H1 (cell line): ENCODE measurements around the gene TUT1. TPM values are rescaled to one million over a fixed set of nuclear protein-coding genes. Genes with fewer than 3 reads are reported as not detected.
"Not testable (repeated sequence)": the region's sequence is repeated elsewhere in the genome, so short reads cannot be mapped to it uniquely, and the experiment has no call there.

Experiments used
- CTCF ChIA-PET: fragments of 300-600 bp; sonication (Branson Sonifier 250); formaldehyde crosslinking; loops from one replicate; lab custom pipeline; 2021; ENCODE audit not compliant: partially characterized antibody; lab: Charles Lee
- POLR2A ChIA-PET: fragments of 300-600 bp; sonication (Branson Sonifier 250); formaldehyde crosslinking; loops from one replicate; lab custom pipeline; 2021; ENCODE audit warnings: inconsistent platforms; ENCODE audit not compliant: partially characterized antibody; lab: Charles Lee
- DNase-seq, 2 experiments: peaks; one replicate each; pipeline versions ENCODE4 v3.0.0 to v3.0.0-alpha.2; 2010 to 2022; ENCODE audit warnings: low spot score in 2 of 2, low read depth in 1 of 2, mixed read lengths in 1 of 2
- FAIRE-seq: peaks from 2 replicates; lab custom pipeline; 2011; peaks lifted over from hg19 to GRCh38; lab: Jason Lieb, UNC
- H2AFZ ChIP-seq: 2 replicates; pipeline ENCODE4 v1.8.1; 2012; ENCODE audit warnings: low read length, inconsistent platforms
- H2AK5ac ChIP-seq: 2 replicates; pipeline ENCODE4 v1.6.1; 2013; ENCODE audit warnings: low read depth, low read length
- H2BK120ac ChIP-seq: replicated peaks from 2 replicates; pipeline ENCODE3; 2013; ENCODE audit warnings: low read depth, low read length, inconsistent platforms
- H2BK12ac ChIP-seq: 2 replicates; pipeline ENCODE4 v1.6.1; 2013; ENCODE audit warnings: low read depth, low read length
- H2BK15ac ChIP-seq: 2 replicates; pipeline ENCODE4 v1.6.1; 2013; ENCODE audit warnings: low read length
- H2BK20ac ChIP-seq: 2 replicates; pipeline ENCODE4 v1.6.1; 2013; ENCODE audit warnings: low read length
- H2BK5ac ChIP-seq: 2 replicates; pipeline ENCODE4 v1.6.1; 2013; ENCODE audit warnings: low read depth, low read length
- H3K14ac ChIP-seq: 2 replicates; pipeline ENCODE4 v1.6.1; 2013; ENCODE audit warnings: inconsistent platforms; ENCODE audit not compliant: insufficient read length
- H3K18ac ChIP-seq: 2 replicates; pipeline ENCODE4 v1.6.1; 2013; ENCODE audit warnings: low read length; ENCODE audit errors: extremely low read depth
- H3K23ac ChIP-seq: 2 replicates; pipeline ENCODE4 v1.6.1; 2013; ENCODE audit warnings: inconsistent platforms; ENCODE audit not compliant: insufficient read length
- H3K23me2 ChIP-seq: 2 replicates; pipeline ENCODE4 v1.6.1; 2013; ENCODE audit warnings: low read depth, low read length
- H3K27ac ChIP-seq: 2 replicates; pipeline ENCODE4 v1.6.1; 2011; ENCODE audit warnings: low read depth, low read length, inconsistent platforms
- H3K27me3 ChIP-seq, 4 experiments: replicated peaks in 1 of 4; 1 replicate in 1 of 4; 2 replicates in 3 of 4; pipeline versions ENCODE4 v1.6.1 to v1.8.1; 2011 to 2013; ENCODE audit warnings: low read length in 3 of 4, mild to moderate bottlenecking in 3 of 4, inconsistent platforms in 2 of 4, mixed read lengths in 2 of 4, moderate library complexity in 1 of 4; ENCODE audit not compliant: control insufficient read depth in 3 of 4, insufficient read depth in 3 of 4; ENCODE audit errors: extremely low read depth in 1 of 4
- H3K36me3 ChIP-seq, 4 experiments: 2 replicates each; pipeline versions ENCODE4 v1.6.1 to v1.8.1; 2011 to 2013; ENCODE audit warnings: mild to moderate bottlenecking in 4 of 4, low read length in 3 of 4, moderate library complexity in 2 of 4, control low read depth in 1 of 4, inconsistent platforms in 1 of 4; ENCODE audit not compliant: insufficient read depth in 4 of 4, control insufficient read depth in 2 of 4
- H3K4ac ChIP-seq: replicated peaks from 2 replicates; pipeline ENCODE3; 2013; ENCODE audit warnings: low read length, low read depth, mixed read lengths, inconsistent platforms; ENCODE audit not compliant: insufficient read length
- H3K4me1 ChIP-seq, 4 experiments: replicated peaks in 1 of 4; 1 replicate in 1 of 4; 2 replicates in 3 of 4; pipeline versions ENCODE4 v1.6.1 to v1.8.1; 2011 to 2013; ENCODE audit warnings: low read length in 3 of 4, inconsistent platforms in 2 of 4, mixed read lengths in 1 of 4; ENCODE audit not compliant: insufficient read depth in 4 of 4, control insufficient read depth in 3 of 4
- H3K4me2 ChIP-seq, 2 experiments: 2 replicates each; pipeline versions ENCODE4 v1.6.1 to v1.8.1; 2011 to 2013; ENCODE audit warnings: low read depth in 2 of 2, low read length in 2 of 2, control low read depth in 1 of 2, inconsistent platforms in 1 of 2, mild to moderate bottlenecking in 1 of 2; ENCODE audit not compliant: insufficient read depth in 1 of 2
- H3K4me3 ChIP-seq, 4 experiments: fragments of 200-600, 300-600 bp in 1 of 4; sonication (generic), shearing (Covaris generic), sonication (Bioruptor Twin) in 1 of 4; 2 replicates each; pipeline versions ENCODE4 v1.5.1 to v1.8.1; 2011 to 2016; ENCODE audit warnings: low read length in 4 of 4, low read depth in 3 of 4, control low read depth in 2 of 4, inconsistent platforms in 2 of 4, mild to moderate bottlenecking in 2 of 4, mixed read lengths in 1 of 4, moderate library complexity in 1 of 4; ENCODE audit not compliant: insufficient read depth in 2 of 4; ENCODE audit errors: extremely low read depth in 1 of 4
- H3K56ac ChIP-seq: replicated peaks from 2 replicates; pipeline ENCODE3; 2013; ENCODE audit warnings: low read depth, mild to moderate bottlenecking, mixed read lengths, low read length, inconsistent platforms; ENCODE audit not compliant: insufficient read length
- H3K79me1 ChIP-seq: 2 replicates; pipeline ENCODE4 v1.6.1; 2013; ENCODE audit warnings: low read depth, low read length, control low read depth
- H3K79me2 ChIP-seq, 2 experiments: 2 replicates each; pipeline versions ENCODE4 v1.6.1 to v1.8.1; 2012 to 2013; ENCODE audit warnings: low read length in 2 of 2, mild to moderate bottlenecking in 2 of 2, inconsistent platforms in 1 of 2; ENCODE audit not compliant: insufficient read depth in 2 of 2, control insufficient read depth in 1 of 2
- H3K9ac ChIP-seq, 4 experiments: replicated peaks in 1 of 4; 1 replicate in 1 of 4; 2 replicates in 3 of 4; pipeline versions ENCODE4 v1.6.1 to v1.8.1; 2011 to 2013; ENCODE audit warnings: low read depth in 3 of 4, low read length in 3 of 4, control low read depth in 2 of 4, mild to moderate bottlenecking in 2 of 4, moderate library complexity in 2 of 4, inconsistent platforms in 1 of 4; ENCODE audit errors: extremely low read depth in 1 of 4
- H3K9me3 ChIP-seq, 2 experiments: 2 replicates each; pipeline versions ENCODE4 v1.6.1 to v1.8.1; 2012 to 2013; ENCODE audit warnings: mild to moderate bottlenecking in 2 of 2, moderate library complexity in 2 of 2, control low read depth in 1 of 2, inconsistent platforms in 1 of 2, low read depth in 1 of 2, low read length in 1 of 2, mixed read lengths in 1 of 2; ENCODE audit not compliant: insufficient read depth in 2 of 2
- H4K20me1 ChIP-seq, 2 experiments: replicated peaks in 1 of 2; 2 replicates each; pipeline versions ENCODE3 to v1.8.1; 2011 to 2013; ENCODE audit warnings: inconsistent platforms in 2 of 2, low read length in 2 of 2, mild to moderate bottlenecking in 1 of 2; ENCODE audit not compliant: insufficient read depth in 2 of 2, control insufficient read depth in 1 of 2
- H4K5ac ChIP-seq: 2 replicates; pipeline ENCODE4 v1.6.1; 2013; ENCODE audit warnings: low read length, low read depth, mixed read lengths, inconsistent platforms; ENCODE audit not compliant: insufficient read length
- H4K8ac ChIP-seq: 2 replicates; pipeline ENCODE4 v1.8.0; 2013; ENCODE audit warnings: mild to moderate bottlenecking, moderate library complexity, low read length, inconsistent platforms; ENCODE audit not compliant: insufficient read depth; ENCODE audit errors: extremely low read depth
- H4K91ac ChIP-seq: replicated peaks from 2 replicates; pipeline ENCODE3; 2013; ENCODE audit warnings: low read length, mixed read lengths, inconsistent platforms; ENCODE audit not compliant: insufficient read length
- SP1 ChIP-seq: IDR thresholded peaks from 2 replicates; pipeline ENCODE4 v1.6.1; 2011; ENCODE audit warnings: low read depth, low read length
- SRF ChIP-seq: IDR thresholded peaks from 2 replicates; pipeline ENCODE4 v1.6.1; 2011; ENCODE audit warnings: mild to moderate bottlenecking, low read depth, low read length, moderate library complexity
- WGBS, 2 experiments: shearing (Covaris generic) in 1 of 2; methylation state at CpG; one replicate each; pipeline versions ENCODE4 v1.1.6 to v1.1.7; 2013 to 2015; ENCODE audit warnings: low lambda C conversion rate in 2 of 2, mixed read lengths in 2 of 2, inconsistent platforms in 1 of 2, low coverage in 1 of 2, missing lambda C conversion rate in 1 of 2; ENCODE audit not compliant: insufficient replicate concordance in 2 of 2, insufficient coverage in 1 of 2, insufficient read length in 1 of 2; ENCODE audit errors: extremely low coverage in 1 of 2, missing lambda C conversion rate in 1 of 2; 5-methylcytosine and 5-hydroxymethylcytosine counted together
- polyA plus RNA-seq, 7 experiments: library from polyadenylated mRNA; depleted of rRNA in 3 of 7; stranded (reverse) in 5 of 7; unstranded in 2 of 7; fragments of >200 nt in 5 of 7; fragments of 200-250 nt in 2 of 7; gene quantifications; 1 replicate in 5 of 7; 2 replicates in 1 of 7; 4 replicates in 1 of 7; pipeline versions ENCODE4 v1.2.1 to v1.2.3, GENCODE V29; 2011 to 2013; ENCODE audit warnings: missing spikeins in 2 of 7, mixed read lengths in 2 of 7
- total RNA-seq: library from RNA; stranded (reverse); fragmentation: NEBNext Ultra II Directional; extraction: Animal tissue kit (Norgen Biotek cat#: 25700); gene quantifications from 2 replicates; pipeline ENCODE4 v1.2.1, GENCODE V29; 2021

TUT1 gene
- total and polyA plus RNA-seq, 2 of the 8 experiments (the other 6 are each of a cell fraction or from before 2014, with no cell fraction given) = 17.8 to 24.6 TPM

DNA sequence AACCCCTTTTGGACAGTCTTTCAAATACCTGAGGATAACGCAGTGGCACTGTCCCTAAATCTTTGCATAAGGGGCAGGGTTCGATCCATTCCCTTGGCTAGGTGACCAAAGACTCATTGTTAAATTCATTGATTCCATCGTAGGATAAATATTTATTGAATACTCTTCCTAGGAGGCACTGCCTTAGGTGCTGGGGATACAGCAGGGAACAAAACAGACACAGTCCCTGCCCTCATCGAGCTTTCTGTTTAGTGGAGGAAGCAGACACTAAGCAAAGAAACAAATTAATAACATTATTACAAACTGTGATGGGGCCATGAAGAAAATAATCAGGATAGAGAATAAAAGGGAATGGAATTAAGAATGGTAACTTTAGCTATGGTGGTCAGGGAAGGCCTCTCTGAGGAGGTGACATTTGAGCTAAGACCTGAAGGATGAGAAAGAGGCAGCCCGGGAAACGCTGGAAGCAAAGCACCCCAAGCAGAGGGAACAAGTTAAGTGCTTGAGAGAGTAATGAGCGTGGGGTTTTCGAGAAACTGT lies 29.8 kb upstream of the TUT1 start (continued):
- TF ChIP-seq SRF (no peak), SP1 (no peak)

DNA sequence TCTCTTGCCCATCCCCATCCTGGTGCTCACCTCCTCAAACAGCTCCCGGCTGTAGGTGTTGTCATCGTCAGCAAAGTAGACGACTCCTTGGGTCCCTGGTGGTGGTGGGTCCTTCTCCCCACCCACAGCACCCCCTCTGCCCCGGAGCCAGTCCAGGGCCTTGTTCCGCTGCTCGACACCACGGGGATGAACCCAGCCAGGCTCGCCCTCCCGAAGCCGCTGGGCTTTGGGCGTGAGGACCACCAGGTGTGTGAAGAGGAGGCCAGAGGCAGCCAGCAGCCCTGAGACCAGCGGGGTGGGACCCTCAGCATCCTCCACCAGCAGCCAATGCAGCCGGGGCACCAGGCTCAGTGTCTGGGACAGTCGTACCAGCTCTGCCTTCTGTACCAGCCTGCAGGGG lies 25.6 kb upstream of the TUT1 start:
- not testable (repeated sequence) for H3K23ac ChIP-seq, H3K36me3 ChIP-seq, H3K4me2 ChIP-seq, H3K4ac ChIP-seq, H3K27me3 ChIP-seq, H3K18ac ChIP-seq, H2BK120ac ChIP-seq, H4K8ac ChIP-seq, H2BK5ac ChIP-seq, H2BK20ac ChIP-seq, H4K20me1 ChIP-seq, FAIRE-seq, H4K91ac ChIP-seq, H2AFZ ChIP-seq, H3K14ac ChIP-seq, H2BK15ac ChIP-seq, H3K79me1 ChIP-seq, H3K27ac ChIP-seq, H3K56ac ChIP-seq, H3K4me3 ChIP-seq, H3K23me2 ChIP-seq, H2BK12ac ChIP-seq, DNase-seq, H4K5ac ChIP-seq, H2AK5ac ChIP-seq, H3K79me2 ChIP-seq, H3K9ac ChIP-seq, H3K9me3 ChIP-seq
- ChIA-PET CTCF (interaction anchor here (1.2 to 1.3 kb wide), 2 partner anchors 23 to 24 kb away, joined by 3 read pairs; no protein-coding TSS in a partner anchor), POLR2A (interaction anchor here (0.7 to 15.8 kb wide), 5 partner anchors 21 to 1318 kb away, joined by 3 to 235 read pairs (median 4); partner anchors contain the start of genes C11orf98, CSKMT, GANAB and HNRNPUL2)
- peaks cover 0 to 14% (median 2%) of the 10 kb centered on the region in 4 experiments; a peak in 4 of 7 replicates for H3K4me1 ChIP-seq
- WGBS, 2 experiments = 89% methylated on average over 5 of the region's 14 CpGs; no CpG with 5 or more reads in 1 of the 2 experiments
